SW480 (cell line): ENCODE results near the gene ASCL5.

Experiments
- DNase-seq: peaks from one replicate; pipeline ENCODE4 v3.0.0-alpha.2; 2016; ENCODE audit warnings: low spot score

ASCL5 gene

GRCh38 chr1:201136355-201137023, 9.5 kb upstream of the ASCL5 start:
- DNase-seq: no peak

- no peak for DNase-seq
Measured at GRCh38 chr1:201134405-201134804, 7.4 kb upstream of the ASCL5 start.

DNA sequence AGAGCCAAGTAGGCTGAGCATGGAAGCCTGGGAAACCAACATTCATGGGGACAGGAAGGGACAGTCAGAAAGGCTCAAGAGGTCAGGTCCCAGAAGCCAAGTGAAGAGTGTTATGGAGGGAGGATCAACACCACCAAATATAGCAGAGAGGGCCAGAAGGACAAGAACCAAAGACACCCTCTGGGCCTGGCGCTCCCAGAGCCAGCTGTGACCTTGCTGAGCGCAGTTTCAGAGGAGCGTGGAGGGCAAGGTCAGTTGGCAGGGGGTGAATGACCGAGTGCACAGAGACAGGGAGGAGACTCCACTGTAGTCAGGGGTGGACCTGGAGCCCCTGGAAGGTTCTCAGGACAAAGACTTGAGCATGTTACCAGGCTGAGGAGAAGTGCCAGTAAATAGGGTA, 4.4 kb upstream of the ASCL5 start:
- no peak for DNase-seq

DNA sequence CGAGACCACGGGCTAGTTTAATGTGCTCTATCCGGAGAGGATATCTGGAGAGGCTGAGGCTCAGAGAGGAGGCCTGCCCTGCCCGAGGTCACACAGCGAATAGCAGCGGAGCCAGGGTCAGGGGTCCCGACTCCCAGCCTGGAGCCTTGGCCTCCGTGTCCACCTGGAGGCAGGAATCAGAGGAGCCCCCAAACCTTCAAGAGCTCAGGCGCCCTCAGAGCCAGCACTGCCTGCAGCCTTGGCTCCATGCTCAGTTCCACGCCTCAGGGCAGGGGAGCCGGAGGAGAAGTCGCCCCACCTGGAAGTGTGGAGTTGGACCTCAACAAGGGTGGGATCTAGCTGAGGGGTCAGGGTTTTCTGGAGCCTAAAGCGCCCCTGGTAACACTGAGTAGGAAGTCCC, 2.0 kb upstream of the ASCL5 start:
- no peak for DNase-seq

DNA sequence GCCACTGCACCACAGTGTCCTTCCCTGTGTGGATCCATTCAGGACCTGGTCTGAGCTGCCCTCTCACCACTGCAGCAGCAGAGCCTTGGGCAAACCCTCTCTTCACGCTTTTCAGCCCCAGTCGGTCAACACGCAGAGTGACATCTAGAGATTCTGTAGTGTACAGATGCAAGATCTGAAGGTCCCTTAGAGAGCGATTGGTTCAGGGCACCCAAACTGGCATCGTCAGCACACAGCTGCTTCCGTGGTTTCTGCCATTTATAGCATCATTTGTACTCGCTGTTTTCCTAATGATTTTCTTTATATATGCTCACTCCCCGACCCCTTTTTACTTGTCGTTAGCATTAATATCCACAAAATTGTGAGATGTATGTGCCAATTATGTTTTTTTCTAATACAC, 1.5 kb upstream of the ASCL5 start:
- DNase-seq: no peak

GRCh38 chr1:201127755-201128455, 921 bp upstream of the ASCL5 start:
- DNase-seq: peak; percentile 84

- DNase-seq: no peak
Measured at GRCh38 chr1:201126463-201126831, 537 bp downstream of the ASCL5 start.

- no peak for DNase-seq
Measured at GRCh38 chr1:201125800-201126199, 1.2 kb downstream of the ASCL5 start.

DNA sequence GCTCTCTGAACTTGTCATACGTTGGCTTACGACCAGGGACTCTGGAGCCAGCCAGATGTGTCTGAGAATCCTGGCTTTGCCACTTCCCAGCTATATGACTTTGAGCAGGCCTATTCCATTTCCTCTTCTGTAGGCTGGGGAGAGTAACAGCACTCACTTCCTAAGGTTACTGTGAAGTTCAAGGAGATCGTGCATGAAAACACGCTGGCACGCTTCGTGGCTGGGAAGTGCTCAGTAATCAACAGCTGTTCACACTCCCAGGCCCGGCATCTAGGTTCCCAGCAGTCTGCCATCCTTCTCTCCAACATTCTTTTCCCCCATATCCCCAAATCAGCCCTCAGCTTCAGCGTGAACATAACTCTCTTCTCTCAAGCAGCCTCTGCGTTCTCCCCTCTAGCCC, 2.0 kb downstream of the ASCL5 start:
- DNase-seq: no peak

GRCh38 chr1:201123866-201124265, 3.1 kb downstream of the ASCL5 start:
- no peak for DNase-seq

DNA sequence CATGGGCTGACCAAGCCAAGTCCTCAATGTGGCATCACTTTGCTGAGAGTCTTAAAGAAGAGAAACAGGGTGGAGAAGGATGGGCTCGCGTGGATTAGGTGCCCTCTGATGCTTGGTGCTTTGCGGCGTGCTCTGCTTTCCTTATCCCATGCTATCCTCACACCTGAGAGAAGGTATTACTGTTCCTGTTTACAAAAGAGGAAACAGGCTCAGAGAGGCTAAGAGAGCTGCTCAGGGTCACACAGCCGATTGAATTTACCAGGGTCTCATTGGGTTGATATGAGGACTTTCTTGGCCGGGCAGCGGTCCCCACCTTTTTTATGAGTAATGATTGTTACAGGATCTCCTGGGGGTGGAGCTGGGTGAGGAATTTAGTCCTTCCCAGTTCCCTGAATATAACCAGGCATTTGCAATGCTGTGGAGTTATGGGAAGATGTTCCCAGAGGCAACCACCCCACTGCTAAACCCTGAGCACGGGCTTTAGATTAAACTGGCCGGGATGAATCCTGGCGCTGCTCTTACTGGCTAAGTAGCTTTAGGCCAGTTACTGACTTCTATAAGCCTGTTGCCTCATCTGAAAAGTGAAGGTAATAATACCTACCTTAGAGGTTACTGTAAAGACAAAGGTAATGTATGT, 4.5 kb downstream of the ASCL5 start:
- no peak for DNase-seq

- peak; percentile 13 for DNase-seq
Measured at GRCh38 chr1:201119206-201120197, 7.5 kb downstream of the ASCL5 start.

DNA sequence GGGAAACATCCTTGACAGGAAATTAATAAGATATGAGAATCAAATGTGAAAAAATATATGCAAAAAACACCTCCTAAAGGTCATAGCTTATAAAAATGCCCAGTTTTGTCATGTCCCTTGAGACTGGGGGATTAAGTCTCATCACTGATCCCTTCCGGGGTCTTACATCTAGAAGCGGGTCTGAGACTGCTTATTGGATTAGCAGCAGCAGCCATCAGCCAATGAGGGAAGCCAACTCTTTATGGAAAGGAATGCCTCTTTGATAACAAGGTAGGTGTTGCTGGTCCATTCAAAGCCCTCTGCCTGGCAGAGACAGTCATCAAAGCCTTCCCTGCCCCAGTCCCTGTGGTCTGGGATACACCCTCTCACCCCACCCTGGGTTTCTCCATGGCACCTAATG, 10.9 kb downstream of the ASCL5 start:
- DNase-seq: peak; percentile 37

DNA sequence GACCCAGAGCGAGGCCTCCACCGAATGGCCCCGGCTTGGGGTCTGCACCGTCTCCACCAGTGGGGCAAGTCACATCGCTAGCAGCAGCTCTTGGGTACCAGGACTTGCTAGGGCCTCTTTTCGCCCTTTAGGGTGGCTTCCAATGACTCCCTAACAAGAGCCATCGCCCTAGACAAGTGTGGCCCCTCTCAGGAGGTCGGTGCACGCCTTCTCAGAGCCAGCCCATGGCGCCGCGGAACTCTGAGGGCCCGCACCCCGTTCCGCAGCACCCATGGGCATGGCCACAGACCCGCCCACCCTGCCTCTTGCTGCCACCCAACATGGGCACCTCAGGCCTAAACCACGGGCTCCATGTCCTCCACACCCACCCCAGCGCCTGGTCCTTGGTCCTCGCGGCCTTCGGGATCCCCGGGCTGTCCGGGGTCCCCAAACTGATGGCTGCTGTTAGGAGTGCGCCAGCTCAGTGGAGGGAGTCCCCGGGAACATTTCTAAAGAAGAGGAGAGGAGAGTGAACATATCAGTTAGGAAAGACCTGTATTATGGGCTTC, 11.5 kb downstream of the ASCL5 start:
- DNase-seq: no peak

- peak; percentile 93 for DNase-seq
Measured at GRCh38 chr1:201114245-201115131, 12.5 kb downstream of the ASCL5 start.

GRCh38 chr1:201113451-201114244, 13.3 kb downstream of the ASCL5 start:
- no peak for DNase-seq

DNA sequence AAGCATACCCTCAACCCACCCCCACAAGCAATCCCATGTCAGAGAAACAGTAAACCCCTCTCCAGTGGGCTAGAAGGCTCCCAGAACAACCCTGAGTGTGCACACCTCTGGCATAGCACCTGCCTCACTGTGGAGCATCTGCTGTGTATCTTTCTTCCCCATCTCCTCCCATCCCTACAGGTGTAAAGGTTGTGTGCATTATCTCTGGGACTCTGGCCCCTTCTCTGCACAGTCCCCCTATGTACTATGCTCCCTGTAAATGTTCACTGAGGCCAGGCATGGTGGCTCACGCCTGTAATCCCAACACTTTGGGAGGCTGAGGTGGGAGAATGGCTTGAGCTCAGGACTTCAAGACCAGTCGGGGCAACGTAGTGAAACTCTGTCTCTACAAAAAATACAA, 14.1 kb downstream of the ASCL5 start:
- DNase-seq: no peak

DNA sequence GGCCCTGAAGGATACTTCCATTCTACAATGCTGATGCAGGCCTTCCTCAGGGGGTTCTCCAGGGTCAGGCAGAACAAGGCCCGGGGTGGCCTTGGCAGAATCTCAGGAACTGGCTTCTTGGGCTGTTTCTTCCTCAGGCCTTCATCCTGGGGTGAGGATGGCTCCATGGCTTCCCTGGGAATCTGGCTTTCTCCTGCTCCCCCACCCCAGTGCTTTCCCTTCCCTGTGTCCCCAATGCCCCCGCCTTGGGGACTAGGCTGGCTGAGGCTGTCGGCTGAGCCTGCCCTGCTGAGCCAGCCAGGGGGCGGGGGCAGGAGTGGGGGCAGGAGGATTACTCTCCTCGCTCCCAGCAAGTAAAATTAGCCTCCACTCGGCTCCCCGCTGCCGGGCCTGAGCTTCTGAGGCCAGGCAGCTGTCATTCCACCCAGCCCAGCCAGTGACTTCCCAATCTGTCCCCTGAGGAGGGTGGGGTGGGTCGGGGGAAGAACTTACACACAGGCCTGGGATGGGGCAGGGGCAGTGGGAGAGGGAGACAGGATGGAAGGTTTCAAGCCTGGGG, 14.7 kb downstream of the ASCL5 start, which contains the start of gene CACNA1S:
TSS of gene CACNA1S (minus strand) at position 254 of the 559 bp plus-strand sequence. CDS start at position 167, 87 bp downstream.
- no peak for DNase-seq

DNA sequence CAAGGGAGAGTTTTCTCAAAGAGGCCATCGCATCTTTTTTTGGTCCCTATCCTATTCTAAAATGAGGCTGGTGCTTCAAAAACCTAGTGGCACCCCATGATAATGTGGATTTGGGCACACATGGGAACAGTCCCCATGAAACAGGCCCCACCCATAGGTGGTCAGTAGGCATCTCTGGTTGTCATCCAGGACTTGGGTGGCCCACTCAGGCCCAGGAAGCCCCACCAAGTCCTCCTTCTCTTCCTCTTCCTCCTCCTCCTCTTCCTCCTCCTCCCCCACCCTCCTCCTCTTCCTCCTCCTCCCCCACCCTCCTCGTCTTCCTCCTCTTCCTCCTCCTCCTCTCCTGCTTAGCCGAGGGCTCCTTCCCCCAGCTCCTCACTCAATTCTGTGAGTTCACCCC, 15.3 kb downstream of the ASCL5 start:
- DNase-seq: no peak

- no peak for DNase-seq
Measured at GRCh38 chr1:201111156-201111555, 15.8 kb downstream of the ASCL5 start.
